Esophagus muscularis mucosa (tissue), 4 donors: ENCODE results near the gene ZYX. TPM values are rescaled to one million over a fixed set of nuclear protein-coding genes. Genes with fewer than 3 reads are reported as not detected.

Experiments
- DNase-seq: peaks from one replicate; pipeline ENCODE4 v3.0.0-alpha.2; 2017; ENCODE audit errors: extremely low spot score
- H3K27ac ChIP-seq, 4 donors: fragments of 200-600 bp; sonication (generic); replicated peaks in 1 of 4; 1 replicate in 3 of 4; 2 replicates in 1 of 4; pipeline ENCODE4 v1.5.1; 2016 to 2019; ENCODE audit warnings: mild to moderate bottlenecking in 1 of 4
- H3K27me3 ChIP-seq, 4 donors: fragments of 200-600 bp; sonication (generic); one replicate each; pipeline versions ENCODE4 v1.5.1 to v1.6.0; 2016 to 2019
- H3K36me3 ChIP-seq, 4 donors: fragments of 200-600 bp; sonication (generic); one replicate each; pipeline ENCODE4 v1.5.1; 2016 to 2019
- H3K4me1 ChIP-seq, 4 donors: fragments of 200-600 bp; sonication (generic); one replicate each; pipeline ENCODE4 v1.5.1; 2016 to 2019
- H3K4me3 ChIP-seq, 4 donors: fragments of 200-600 bp; sonication (generic); 1 replicate in 2 of 4; 2 replicates in 2 of 4; pipeline ENCODE4 v1.5.1; 2016 to 2019; ENCODE audit warnings: mild to moderate bottlenecking in 4 of 4, moderate library complexity in 1 of 4
- H3K9me3 ChIP-seq, 4 donors: fragments of 200-600 bp; sonication (generic); 1 replicate in 3 of 4; 2 replicates in 1 of 4; pipeline ENCODE4 v1.5.1; 2016 to 2019
- EP300 ChIP-seq: sonication (generic); formaldehyde crosslinking; IDR thresholded peaks from one replicate; pipeline ENCODE4 v1.6.1; 2017; ENCODE audit warnings: antibody characterized with exemption
- POLR2A ChIP-seq: fragments of 450-650 bp; IDR thresholded peaks from one replicate; pipeline ENCODE4 v1.6.1; 2017; ENCODE audit warnings: antibody characterized with exemption, moderate library complexity, mild to moderate bottlenecking, low read depth
- POLR2AphosphoS5 ChIP-seq, 2 donors: sonication (generic); formaldehyde crosslinking; IDR thresholded peaks; one replicate each; pipeline ENCODE4 v1.6.1; 2017; ENCODE audit warnings: antibody characterized with exemption in 2 of 2
- WGBS: methylation state at CpG from one replicate; pipeline ENCODE4 v1.1.5; 2018; 5-methylcytosine and 5-hydroxymethylcytosine counted together
- intact Hi-C: fragments of 100-400 bp; cut with DNase I; formaldehyde crosslinking; loops from one replicate; pipeline ENCODE4 v1.15.1; 2023
- total RNA-seq, 4 donors: library from RNA; depleted of rRNA; stranded (reverse); fragments of >200 nt; gene quantifications; one replicate each; pipeline versions ENCODE4 v1.1.0 to v1.2.1, GENCODE V29; 2016
- TF ChIP-seq, protein P1 (sequence below), 3 experiments: fragments of 200-600 bp in 2 of 3; fragments of 450-650 bp in 1 of 3; sonication (generic) in 2 of 3; IDR thresholded peaks; one replicate each; pipeline ENCODE4 v1.5.1; 2017 to 2019; ENCODE audit warnings: antibody characterized with exemption in 3 of 3, mild to moderate bottlenecking in 2 of 3, moderate library complexity in 1 of 3

The ZYX gene
- total RNA-seq, 4 donors from 2014 or later = 186 to 469 (median 245) TPM

DNA sequence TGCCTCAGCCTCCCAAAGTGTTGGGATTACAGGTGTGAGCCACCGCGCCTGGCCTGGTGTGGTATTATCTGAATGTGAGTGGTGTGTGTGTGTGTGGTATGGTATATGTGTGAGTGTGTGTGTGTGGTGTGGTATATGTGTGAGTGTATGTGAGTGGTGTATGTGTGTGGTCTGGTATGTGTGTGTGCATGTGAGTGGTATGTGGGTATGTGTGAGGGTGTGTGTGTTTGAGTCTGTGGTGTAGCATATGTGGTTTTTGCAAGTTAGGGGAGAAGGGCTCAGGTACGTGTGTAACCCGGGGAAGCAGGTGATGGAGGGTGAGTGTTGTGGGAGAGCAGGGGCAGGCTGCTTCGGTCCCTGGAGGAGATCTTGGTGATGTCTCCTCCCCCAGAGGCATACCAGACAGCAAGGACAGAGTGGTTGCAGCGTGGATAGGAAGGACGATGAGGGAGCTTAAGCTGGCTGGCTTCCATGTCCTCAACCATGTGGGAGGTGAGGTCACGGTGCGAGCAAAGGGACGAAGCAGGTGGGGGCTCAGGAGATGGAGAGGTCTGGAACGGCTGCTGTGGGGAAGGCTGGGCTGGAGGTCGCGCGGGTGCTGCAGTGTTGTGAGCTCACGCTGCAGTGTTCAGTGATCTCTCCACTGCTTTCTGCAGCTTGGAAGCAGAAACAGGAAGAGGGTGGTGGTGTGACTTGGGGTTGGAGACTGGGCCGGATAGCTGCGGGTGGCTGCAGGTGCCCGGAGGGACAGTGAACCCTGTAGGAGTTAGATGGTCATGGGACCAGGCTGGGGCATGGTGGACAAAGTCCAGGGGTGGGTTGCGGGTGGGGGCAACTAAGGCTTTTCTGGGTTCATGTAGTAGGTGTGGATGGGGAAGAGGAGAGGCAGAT lies 5.0 kb downstream of the ZYX start:
- Histone ChIP-seq H3K4me1 (peaks cover 66 to 94% (median 92%) of the 10 kb centered on the region in 4 donors), H3K27ac (peak overlapping the region; percentile 100), H3K4me3 (peak overlapping the region; percentile 14 to 37 (median 28)), H3K36me3 (peaks cover 27 to 68% (median 54%) of the 10 kb centered on the region in 4 donors), H3K27me3 (no peaks in the 10 kb centered on the region), H3K9me3 (no peaks in the 10 kb centered on the region)
- intact Hi-C loops = no loop called here
- DNase-seq = no peak
- WGBS = 34% methylated on average over 19 of the region's 19 CpGs
- TF ChIP-seq POLR2AphosphoS5 (IDR thresholded peaks at IDR 0.05) (peak in 1 of 2 donors; percentile 55), EP300 (no peak), POLR2A (no peak)
- TF ChIP-seq, protein P1, sequence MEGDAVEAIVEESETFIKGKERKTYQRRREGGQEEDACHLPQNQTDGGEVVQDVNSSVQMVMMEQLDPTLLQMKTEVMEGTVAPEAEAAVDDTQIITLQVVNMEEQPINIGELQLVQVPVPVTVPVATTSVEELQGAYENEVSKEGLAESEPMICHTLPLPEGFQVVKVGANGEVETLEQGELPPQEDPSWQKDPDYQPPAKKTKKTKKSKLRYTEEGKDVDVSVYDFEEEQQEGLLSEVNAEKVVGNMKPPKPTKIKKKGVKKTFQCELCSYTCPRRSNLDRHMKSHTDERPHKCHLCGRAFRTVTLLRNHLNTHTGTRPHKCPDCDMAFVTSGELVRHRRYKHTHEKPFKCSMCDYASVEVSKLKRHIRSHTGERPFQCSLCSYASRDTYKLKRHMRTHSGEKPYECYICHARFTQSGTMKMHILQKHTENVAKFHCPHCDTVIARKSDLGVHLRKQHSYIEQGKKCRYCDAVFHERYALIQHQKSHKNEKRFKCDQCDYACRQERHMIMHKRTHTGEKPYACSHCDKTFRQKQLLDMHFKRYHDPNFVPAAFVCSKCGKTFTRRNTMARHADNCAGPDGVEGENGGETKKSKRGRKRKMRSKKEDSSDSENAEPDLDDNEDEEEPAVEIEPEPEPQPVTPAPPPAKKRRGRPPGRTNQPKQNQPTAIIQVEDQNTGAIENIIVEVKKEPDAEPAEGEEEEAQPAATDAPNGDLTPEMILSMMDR (IDR thresholded peaks at IDR 0.05) = no peak

DNA sequence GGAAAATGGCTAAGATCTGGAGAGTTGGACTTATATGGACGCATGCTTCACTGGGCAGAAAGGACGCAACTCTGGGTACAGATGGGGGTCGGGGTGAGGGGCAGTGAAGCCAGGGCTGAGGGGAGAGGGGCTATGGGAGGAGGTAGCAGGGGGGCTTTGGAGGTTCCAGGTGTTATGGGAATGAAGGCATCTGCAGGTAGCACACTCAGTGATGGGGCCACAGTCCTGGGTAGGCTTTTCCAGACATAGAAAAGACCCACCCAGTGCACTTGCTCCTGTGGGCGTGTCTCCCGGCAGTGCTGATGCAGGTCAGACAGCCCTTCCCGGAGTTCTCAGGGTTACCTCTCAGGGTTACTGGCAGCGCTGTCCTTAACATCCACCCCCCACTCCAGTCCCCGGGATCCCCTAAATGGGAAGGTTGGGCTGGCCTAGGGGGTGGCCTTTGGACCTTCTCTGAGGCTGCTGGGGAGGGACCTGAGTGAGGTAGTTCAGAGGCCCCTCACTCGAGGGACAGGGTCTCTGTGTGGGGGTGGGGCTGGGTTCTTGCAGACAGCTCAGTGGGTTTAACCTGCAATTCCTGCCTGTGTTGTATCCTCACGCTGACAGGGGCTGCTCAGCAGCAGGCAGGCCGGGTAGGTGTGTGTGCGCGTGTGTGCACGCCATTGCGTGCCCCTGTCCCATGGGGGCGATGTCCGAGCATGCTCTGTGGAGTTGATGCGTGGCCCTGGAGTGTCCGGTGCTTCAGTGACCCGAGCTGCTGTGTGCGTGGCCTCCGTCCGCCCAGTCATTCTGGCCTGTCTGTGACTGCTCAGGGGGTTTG lies 6.2 kb downstream of the ZYX start:
- H3K4me3 ChIP-seq = peak overlapping the region in 2 of 4 donors; percentile 1 to 28
- H3K36me3 ChIP-seq = peaks cover 27 to 73% (median 56%) of the 10 kb centered on the region in 4 donors
- H3K27me3 ChIP-seq = no peaks in the 10 kb centered on the region
- DNase-seq = no peak
- TF ChIP-seq POLR2AphosphoS5 (IDR thresholded peaks at IDR 0.05) = peak in 1 of 2 donors; percentile 5
- TF ChIP-seq POLR2A = no peak
- H3K9me3 ChIP-seq = no peaks in the 10 kb centered on the region
- 69% methylated on average over 13 of the region's 23 CpGs for WGBS
- intact Hi-C loops = no loop called here
- H3K27ac ChIP-seq = peak overlapping the region; percentile 100
- H3K4me1 ChIP-seq = peaks cover 76 to 100% (median 100%) of the 10 kb centered on the region in 4 donors

DNA sequence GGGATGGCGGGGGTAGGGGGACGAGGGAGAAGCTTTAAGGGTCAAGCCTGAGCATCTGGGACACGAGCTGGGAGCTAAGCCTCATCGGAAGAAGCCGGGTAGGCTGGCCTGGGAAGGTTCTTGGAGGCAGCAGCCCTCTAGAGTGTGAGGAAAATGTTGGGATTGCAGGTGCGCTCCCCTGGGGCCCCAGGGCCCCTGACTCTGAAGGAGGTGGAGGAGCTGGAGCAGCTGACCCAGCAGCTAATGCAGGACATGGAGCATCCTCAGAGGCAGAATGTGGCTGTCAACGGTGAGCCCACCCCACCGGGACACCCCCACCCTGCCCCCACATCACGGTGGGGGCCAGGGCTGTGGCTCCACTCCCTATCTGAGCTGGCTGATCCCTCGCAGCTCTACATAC lies 6.9 kb downstream of the ZYX start:
- Histone ChIP-seq H3K4me3 (no peak overlapping the region), H3K36me3 (peaks cover 27 to 71% (median 53%) of the 10 kb centered on the region in 4 donors), H3K27me3 (no peaks in the 10 kb centered on the region), H3K27ac (peak overlapping the region; percentile 100), H3K9me3 (no peaks in the 10 kb centered on the region), H3K4me1 (peaks cover 76 to 100% (median 100%) of the 10 kb centered on the region in 4 donors)
- intact Hi-C loops = no loop called here
- WGBS = 68% methylated on average over 9 of the region's 10 CpGs
- no peak for TF ChIP-seq POLR2AphosphoS5 (IDR thresholded peaks at IDR 0.05)
- TF ChIP-seq, protein P1 (IDR thresholded peaks at IDR 0.05) = no peak
- no peak for TF ChIP-seq EP300
- TF ChIP-seq POLR2A = no peak
- DNase-seq = no peak

DNA sequence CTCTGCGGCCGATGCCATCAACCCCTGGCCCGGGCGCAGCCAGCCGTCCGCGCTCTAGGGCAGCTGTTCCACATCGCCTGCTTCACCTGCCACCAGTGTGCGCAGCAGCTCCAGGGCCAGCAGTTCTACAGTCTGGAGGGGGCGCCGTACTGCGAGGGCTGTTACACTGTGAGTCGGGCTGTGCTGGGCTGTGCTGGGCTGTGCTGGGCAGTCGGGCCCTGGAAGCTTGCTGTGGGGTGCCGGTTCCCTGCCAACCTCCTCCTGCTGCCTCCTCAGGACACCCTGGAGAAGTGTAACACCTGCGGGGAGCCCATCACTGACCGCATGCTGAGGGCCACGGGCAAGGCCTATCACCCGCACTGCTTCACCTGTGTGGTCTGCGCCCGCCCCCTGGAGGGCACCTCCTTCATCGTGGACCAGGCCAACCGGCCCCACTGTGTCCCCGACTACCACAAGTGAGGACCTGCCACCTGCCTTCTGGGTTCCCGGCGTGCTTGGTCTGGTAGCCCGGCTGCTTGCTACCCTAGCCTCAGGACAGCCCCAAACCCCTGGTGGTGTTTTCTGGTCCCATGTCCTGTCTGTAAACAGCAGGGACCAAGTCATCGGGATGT lies 7.5 kb downstream of the ZYX start:
- WGBS = 93% methylated on average over 6 of the region's 28 CpGs
- DNase-seq = no peak
- Histone ChIP-seq H3K9me3 (no peaks in the 10 kb centered on the region), H3K4me1 (peaks cover 76 to 100% (median 100%) of the 10 kb centered on the region in 4 donors), H3K27ac (peak overlapping the region; percentile 100), H3K36me3 (peaks cover 27 to 71% (median 50%) of the 10 kb centered on the region in 4 donors), H3K27me3 (no peaks in the 10 kb centered on the region), H3K4me3 (no peak overlapping the region)
- TF ChIP-seq EP300 (no peak), POLR2A (no peak), POLR2AphosphoS5 (IDR thresholded peaks at IDR 0.05) (no peak)
- TF ChIP-seq, protein P1 (IDR thresholded peaks at IDR 0.05) = no peak
- intact Hi-C loops = no loop called here
